NAMALWA (cell line): ENCODE measurements around the gene DLX3.

Experiments used
- DNase-seq: peaks from one replicate; pipeline ENCODE4 v3.0.0-alpha.2; 2015; ENCODE audit warnings: low spot score

DLX3 gene

GRCh38 chr17:50023520-50023919, 28.5 kb upstream of the DLX3 start:
- DNase-seq = no peak

- no peak for DNase-seq
These were observed 27.6 kb upstream of the DLX3 start for GRCh38 chr17:50022463-50023130.

- no peak for DNase-seq
These were observed 26.8 kb upstream of the DLX3 start for GRCh38 chr17:50021681-50022370.

GRCh38 chr17:50020841-50021599, 26.0 kb upstream of the DLX3 start:
- no peak for DNase-seq

- DNase-seq = no peak
These were observed 23.9 kb upstream of the DLX3 start for GRCh38 chr17:50018909-50019308.

GRCh38 chr17:50015146-50015545, 20.1 kb upstream of the DLX3 start:
- DNase-seq = no peak

- no peak for DNase-seq
These were observed 19.6 kb upstream of the DLX3 start for GRCh38 chr17:50014471-50015088.

GRCh38 chr17:50013079-50013478, 18.1 kb upstream of the DLX3 start:
- DNase-seq = no peak

- no peak for DNase-seq
These were observed 14.3 kb upstream of the DLX3 start for GRCh38 chr17:50009282-50009681.

- DNase-seq = no peak
These were observed 8.9 kb upstream of the DLX3 start for GRCh38 chr17:50003911-50004310.

- no peak for DNase-seq
These were observed 4.0 kb upstream of the DLX3 start for GRCh38 chr17:49998836-49999511.

GRCh38 chr17:49997773-49998703, 3.0 kb upstream of the DLX3 start:
- DNase-seq = peak; percentile 94

GRCh38 chr17:49997301-49997650, 2.3 kb upstream of the DLX3 start:
- no peak for DNase-seq

- DNase-seq = peak; percentile 66
These were observed 1.7 kb upstream of the DLX3 start for GRCh38 chr17:49996495-49997300.

GRCh38 chr17:49996121-49996494, 1.1 kb upstream of the DLX3 start:
- DNase-seq = no peak

- DNase-seq = no peak
These were observed 654 bp downstream of the DLX3 start for GRCh38 chr17:49994085-49995054.

GRCh38 chr17:49993423-49994060, 1.5 kb downstream of the DLX3 start:
- no peak for DNase-seq

- DNase-seq = no peak
These were observed 2.0 kb downstream of the DLX3 start for GRCh38 chr17:49992933-49993422.
